NK-92 (cell line): ENCODE measurements around the gene SLAIN2.
"Not testable (repeated sequence)": the region's sequence is repeated elsewhere in the genome, so short reads cannot be mapped to it uniquely, and the experiment has no call there.

ENCODE experiments used
- DNase-seq: peaks from one replicate; lab custom pipeline; 2025; ENCODE audit not compliant: unreplicated experiment; lab: John Stamatoyannopoulos, UW

SLAIN2 gene

DNA sequence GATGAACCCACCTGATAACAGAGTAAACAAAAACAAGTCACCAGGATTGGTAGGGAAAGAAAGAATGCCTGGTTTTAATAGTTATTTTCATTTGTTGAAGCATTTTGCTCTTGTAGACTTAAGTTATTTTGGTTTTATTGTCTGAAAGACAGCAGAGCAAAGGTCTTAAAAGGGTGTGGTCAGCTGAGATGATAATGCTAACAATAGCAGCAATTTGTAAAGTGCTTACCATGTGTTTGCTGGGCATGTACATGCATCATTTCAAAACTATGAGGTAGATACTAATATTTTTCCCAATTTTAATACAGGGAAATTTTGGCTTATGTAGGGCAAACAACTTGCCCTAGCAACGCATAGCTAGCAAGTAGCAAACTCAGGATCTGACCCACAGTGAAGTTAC lies 95.0 kb downstream of the SLAIN2 start:
- DNase-seq = no peak

- no peak for DNase-seq
Measured at GRCh38 chr4:48439988-48440387, 98.7 kb downstream of the SLAIN2 start.

GRCh38 chr4:48440914-48441313 lies 99.6 kb downstream of the SLAIN2 start:
- not testable (repeated sequence) for DNase-seq

- DNase-seq = no peak
Measured at GRCh38 chr4:48445704-48446103, 104.4 kb downstream of the SLAIN2 start.

GRCh38 chr4:48446642-48447041 lies 105.3 kb downstream of the SLAIN2 start:
- no peak for DNase-seq

- DNase-seq = no peak
Measured at GRCh38 chr4:48449151-48449550, 107.8 kb downstream of the SLAIN2 start.

DNA sequence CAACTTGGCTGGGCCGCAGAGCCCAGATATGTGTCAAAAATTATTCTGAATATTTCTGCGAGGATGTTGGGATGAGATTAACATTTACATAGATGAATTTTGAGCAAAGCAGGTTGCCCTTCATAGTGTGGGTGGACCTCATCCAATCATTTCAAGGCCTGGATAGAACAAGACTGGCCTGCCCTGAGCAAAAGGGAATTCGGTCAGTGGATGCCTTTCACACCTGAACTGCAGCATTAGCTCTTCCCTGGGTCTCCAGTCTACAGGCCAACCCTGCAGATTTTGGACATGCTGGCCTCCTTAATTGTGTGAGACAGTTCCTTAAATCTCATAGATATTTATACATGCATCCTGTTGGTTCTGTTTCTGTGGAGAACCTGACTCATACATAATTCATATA lies 109.4 kb downstream of the SLAIN2 start:
- DNase-seq = no peak

DNA sequence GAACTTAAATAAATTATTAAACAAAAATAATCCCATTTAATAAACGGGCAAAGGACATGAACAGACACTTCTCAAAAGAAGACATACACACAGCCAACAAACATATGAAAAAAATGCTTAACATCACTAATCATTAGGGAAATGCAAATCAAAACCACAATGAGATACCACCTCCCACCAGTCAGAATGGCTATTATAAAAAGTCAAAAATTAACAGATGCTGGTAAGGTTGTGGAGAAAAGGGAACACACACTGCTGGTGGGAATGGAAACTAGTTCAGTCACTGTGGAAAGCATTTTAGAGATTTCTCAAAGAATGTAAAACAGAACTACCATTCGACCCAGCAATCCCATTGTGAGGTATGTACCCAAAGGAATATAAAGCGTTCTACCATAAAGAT lies 110.3 kb downstream of the SLAIN2 start:
- DNase-seq = not testable (repeated sequence)

- DNase-seq = no peak
Measured at GRCh38 chr4:48454591-48454990, 113.3 kb downstream of the SLAIN2 start.

DNA sequence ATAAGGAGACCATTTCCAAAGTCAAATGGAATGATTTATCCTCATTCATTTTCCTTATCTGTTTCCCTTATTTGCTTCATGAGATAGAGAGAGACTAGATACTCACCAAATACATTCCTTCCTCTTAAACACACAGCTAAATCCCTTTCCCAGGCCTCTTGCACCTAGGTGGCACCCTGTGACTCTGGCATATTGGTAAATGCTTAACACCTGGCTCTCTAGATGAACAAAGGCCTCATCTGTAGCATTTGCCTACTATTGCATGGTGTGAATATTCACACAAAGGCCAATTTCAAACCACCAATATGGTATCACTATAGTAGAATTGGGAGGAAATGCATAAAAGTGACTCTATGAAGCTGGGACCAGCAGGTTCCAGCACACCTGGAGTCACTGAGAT lies 119.7 kb downstream of the SLAIN2 start:
- no peak for DNase-seq

- DNase-seq = no peak
Measured at GRCh38 chr4:48462363-48462762, 121.0 kb downstream of the SLAIN2 start.

GRCh38 chr4:48467442-48467841 lies 126.1 kb downstream of the SLAIN2 start:
- no peak for DNase-seq

GRCh38 chr4:48467891-48468290 lies 126.6 kb downstream of the SLAIN2 start:
- no peak for DNase-seq

DNA sequence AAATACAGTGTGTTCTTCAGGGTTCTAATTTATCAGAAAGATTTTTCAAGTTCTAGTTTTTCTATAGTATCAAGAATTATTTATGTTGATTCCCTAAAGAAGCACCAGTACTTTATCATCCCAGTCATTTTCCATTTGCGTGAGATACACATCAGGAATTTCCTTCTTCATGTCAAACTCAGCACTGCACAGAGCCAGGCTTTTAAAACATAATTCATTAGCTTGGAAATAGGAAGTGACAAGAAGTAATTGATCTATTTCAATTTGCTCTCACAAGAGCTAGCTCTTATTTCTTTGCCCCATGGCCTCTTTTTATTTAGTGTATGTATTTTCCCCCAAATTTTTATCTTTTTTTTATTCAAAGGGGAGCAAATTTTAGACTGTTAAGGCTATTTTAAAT lies 128.8 kb downstream of the SLAIN2 start:
- DNase-seq = no peak

DNA sequence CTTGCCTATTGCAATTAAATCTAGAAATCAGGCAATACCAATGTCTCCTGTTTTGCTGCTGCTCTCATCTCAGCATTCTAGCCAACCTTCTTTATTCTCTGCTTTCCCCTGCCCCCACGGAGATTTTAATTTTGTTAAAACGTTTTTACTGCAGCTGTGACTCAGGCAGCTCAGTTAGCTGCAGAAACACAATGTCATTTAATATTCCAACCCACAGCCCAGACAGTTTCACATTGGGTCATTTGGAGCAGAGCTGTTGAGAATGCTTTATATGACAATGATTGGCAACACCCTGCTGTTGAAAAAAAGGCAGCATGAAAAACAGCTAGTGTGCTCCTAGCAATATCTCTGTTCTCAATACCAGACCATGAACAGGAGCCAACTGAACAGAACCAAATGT lies 129.2 kb downstream of the SLAIN2 start:
- no peak for DNase-seq

DNA sequence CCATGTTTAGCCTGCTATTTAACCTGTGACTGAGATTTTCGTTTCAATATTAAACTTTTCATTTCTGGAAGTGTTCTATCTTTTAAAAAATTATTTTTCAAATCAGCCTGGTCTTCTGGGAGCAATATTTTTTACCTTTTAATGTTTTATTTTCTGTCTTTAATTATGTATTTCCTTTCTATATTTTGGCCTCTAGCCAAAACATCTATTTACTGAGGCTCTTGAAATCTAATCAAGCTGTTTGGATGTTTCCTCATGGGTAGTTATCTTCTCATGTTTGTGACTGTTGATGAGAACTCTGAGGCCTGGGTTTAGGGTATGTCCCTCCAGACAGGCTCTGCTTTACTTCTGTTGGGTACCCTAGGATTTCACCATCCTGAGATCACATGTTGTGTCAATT lies 131.5 kb downstream of the SLAIN2 start:
- DNase-seq = no peak

DNA sequence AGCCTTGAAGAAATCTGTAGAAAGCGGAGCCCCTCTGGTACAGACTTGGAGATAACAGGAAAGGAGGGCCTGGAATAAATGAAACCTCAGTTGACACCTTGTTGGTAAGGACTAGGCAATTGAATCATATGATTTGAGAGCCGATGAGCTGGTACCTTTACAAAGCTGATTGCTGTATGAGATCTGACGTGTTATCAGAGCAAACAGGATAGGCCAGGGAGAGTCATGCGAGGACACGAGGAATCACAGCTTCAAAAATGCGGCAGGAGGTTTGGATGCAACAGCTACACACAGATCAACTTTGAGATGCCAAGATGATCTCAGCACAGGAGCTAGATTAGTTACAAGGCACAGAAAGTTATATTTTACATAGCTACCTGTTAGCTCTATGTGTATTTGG lies 134.4 kb downstream of the SLAIN2 start:
- no peak for DNase-seq
